T47D (cell line): ENCODE measurements around the gene MED15.
A peak's percentile ranks its signal among the peaks of the same experiment; 100 is the strongest.

Experiments
- DNase-seq, 2 experiments: peaks; one replicate each; pipeline versions ENCODE4 v3.0.0 to v3.0.0-alpha.2; 2011 to 2012; ENCODE audit warnings: low read depth in 1 of 2, low spot score in 1 of 2
- JUND ChIP-seq: IDR thresholded peaks from 2 replicates; pipeline ENCODE4 v1.6.1; 2012; ENCODE audit warnings: low read depth
- in situ Hi-C: cut with HindIII; loops from 2 replicates; pipeline ENCODE4 v1.10.0; 2016; ENCODE audit warnings: low sequenced_read_pairs, low pct_unique_long_range_greater_than_20kb

Gene MED15

DNA sequence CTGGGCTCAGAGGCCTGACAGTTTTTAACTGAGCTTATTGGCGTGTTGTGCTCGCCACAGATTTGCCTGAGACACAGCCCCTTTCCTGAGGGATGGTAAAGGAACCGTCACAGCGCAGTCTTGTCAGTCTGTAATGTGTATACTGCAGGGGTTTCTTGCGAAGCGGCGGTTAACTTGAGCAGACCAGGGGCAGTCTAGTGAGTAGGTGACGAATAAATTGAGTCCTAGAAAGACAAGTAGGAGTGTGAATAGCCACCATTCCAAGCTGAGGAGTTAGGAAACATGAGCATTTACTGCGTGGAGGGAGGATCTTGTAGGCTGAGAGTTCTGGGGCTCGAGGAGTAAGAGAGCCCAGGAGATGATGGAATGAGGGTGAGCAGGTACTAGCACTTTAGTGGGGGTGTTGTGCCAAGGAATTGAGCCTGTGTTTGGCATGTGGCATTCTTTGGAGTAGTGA, 1.4 kb downstream of the MED15 start:
- TF ChIP-seq JUND = no peak
- in situ Hi-C loops = no loop called here
- DNase-seq = peak in 1 of 2 experiments; percentile 75

DNA sequence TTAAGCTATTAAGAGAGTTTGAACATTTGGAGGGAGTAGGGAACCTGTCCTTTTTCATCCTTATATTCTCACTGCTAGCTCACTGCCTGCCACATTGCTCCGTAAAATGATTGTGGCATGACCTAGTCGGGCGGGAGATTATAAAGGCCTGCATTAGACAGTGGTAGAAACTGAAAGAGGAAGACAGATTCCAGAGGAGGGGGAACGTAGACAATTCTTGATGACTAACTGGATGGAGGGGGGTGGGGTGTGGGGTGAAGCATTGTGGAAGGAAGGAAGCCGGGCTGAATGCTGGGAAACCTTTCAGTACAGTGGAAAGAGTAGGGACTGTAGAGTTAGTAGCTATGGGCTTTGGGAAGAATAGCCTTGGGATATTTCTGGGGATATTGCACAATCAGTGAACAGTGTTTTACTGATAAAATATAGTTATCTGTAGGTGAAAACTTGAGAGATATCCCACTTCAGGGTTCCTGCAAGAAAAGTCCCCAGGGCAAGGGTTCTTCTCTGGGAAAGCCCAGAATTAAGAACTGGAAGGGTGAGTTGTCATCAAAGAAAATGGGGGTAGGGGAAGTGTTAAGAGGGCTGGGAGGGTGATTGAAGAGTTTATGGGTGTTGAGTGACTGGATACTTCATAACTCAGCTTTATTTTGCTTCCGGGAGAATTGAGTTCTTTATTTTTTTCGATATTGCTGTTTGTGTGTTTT, 2.1 kb downstream of the MED15 start:
- no peak for TF ChIP-seq JUND
- DNase-seq = peak in 1 of 2 experiments; percentile 50
- in situ Hi-C loops = no loop called here

GRCh38 chr22:20510811-20511577, 3.6 kb downstream of the MED15 start:
- in situ Hi-C loops = no loop called here
- no peak for TF ChIP-seq JUND
- DNase-seq = no peak

DNA sequence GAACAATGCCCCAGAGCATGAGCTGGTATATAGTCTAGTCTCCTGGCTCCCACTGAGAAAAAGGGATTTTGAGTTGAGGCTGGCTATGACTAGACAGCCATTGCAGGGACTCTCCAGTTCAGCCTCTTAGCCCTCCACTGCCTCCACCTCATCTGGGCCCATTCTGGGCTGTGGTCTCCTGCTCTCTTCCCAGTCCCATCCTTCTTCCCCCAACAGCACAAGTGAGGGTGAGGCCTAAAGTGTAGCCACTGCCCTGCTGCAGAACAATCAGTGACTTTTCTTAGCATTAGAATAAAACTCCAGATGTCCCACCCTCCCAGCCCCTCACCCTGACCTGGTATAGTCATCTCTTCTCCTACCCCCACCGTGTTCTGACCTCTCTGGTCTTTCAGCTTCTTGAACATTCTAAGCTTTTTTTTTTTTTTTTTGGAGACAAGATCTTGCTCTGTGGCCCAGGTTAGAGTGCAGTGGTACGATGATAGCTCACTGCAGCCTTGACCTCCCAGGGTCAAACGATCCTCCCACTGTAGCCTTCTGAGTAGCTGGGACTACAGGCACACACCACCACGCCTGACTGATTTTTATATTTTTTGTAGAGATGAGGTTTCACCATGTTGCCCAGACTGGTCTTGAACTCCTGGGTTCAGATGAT, 4.3 kb downstream of the MED15 start:
- in situ Hi-C loops = no loop called here
- TF ChIP-seq JUND = no peak
- DNase-seq = no peak

DNA sequence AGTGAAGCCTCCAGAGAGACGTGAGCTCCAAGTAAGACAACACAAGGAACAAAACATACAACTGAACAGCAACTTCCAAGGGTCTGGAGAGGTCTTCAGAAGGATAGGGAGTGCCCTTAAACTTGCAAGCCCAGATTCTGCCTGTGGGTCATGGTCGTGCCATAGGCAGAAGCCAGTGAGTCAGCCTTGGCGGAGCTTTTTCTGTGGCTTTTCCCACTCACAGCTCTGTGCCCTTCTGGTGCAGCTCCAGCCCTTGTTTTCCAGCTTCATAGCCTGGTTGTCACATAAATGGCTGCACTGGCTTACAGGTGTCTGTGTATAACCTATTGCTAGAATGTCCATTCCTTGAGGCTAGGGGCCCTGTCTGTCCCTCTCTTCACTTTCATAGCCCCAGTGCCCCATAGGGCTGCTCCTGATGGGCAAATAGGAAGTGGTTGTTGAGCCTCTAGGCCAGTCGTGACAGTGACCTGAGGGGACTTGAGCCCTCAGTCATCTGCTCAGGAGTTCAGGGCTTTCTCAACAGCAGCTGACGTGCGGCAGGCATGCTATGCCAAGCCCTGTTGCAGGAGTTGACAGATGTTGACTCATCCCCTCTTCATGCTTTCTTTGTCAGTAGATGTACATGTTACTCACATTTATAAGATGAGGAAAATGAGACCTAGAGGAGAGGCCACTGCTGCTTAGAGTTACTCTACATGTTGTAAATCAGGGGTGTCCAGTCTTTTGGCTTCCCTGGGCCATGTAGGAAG, 7.4 kb downstream of the MED15 start:
- no peak for TF ChIP-seq JUND
- in situ Hi-C loops = no loop called here
- DNase-seq = no peak

DNA sequence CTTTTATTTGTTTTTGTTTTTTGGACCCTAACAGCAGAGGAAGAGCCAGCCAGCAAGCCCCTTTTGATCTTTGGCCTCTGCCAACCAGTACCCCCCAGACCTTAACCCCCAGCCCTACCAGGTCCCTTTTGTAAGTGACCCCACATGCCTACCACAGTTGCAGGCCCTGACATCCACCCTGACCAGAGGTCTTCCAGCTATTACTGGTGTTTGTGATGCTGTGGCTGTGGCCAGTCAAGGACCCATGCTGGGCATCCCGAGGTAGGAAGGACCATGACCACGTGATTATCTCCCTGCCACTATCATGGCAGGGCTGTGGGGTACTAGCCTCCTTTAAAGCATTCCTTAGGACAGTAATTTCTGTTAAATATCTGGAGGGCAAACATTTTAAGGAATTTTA, 9.0 kb downstream of the MED15 start:
- no peak for TF ChIP-seq JUND
- DNase-seq = no peak
- in situ Hi-C loops = no loop called here

GRCh38 chr22:20517422-20517821, 10.0 kb downstream of the MED15 start:
- in situ Hi-C loops = no loop called here
- TF ChIP-seq JUND = no peak
- DNase-seq = no peak

GRCh38 chr22:20517841-20518592, 10.6 kb downstream of the MED15 start:
- in situ Hi-C loops = no loop called here
- DNase-seq = no peak
- no peak for TF ChIP-seq JUND

DNA sequence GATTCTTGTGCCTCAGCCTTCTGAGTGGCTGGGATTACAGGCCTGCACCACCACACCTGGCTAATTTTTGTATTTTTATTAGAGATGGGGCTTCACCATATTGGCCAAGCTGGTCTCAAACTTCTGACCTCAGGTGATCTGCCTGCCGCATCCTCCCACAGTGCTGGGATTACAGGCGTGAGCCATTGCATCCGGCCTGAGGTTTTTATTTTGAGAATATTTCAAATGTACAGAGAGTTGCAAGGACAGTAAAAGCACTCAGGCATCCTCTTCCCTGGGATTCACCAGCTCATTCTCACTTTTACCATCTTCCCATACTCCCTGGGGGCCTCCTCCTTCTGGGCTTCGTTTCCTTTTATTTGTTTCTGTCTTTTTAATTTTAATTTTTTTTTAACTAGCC, 12.1 kb downstream of the MED15 start:
- no peak for TF ChIP-seq JUND
- in situ Hi-C loops = no loop called here
- DNase-seq = no peak

- TF ChIP-seq JUND = no peak
- in situ Hi-C loops = no loop called here
- DNase-seq = no peak
These were observed 12.7 kb downstream of the MED15 start for GRCh38 chr22:20520093-20520511.

GRCh38 chr22:20522134-20523004, 15.0 kb downstream of the MED15 start:
- DNase-seq = no peak
- in situ Hi-C loops = no loop called here
- TF ChIP-seq JUND = no peak
